ENCODE measurements around the gene PHF12.
A peak's percentile ranks its signal among the peaks of the same experiment; 100 is the strongest.
"Not testable (repeated sequence)": the region's sequence is repeated elsewhere in the genome, so short reads cannot be mapped to it uniquely, and the experiment has no call there.

PHF12 gene

GRCh38 chr17:28929787-28930186 lies 21.5 kb downstream of the PHF12 start:
- DNase-seq (ENCODE audit: low read depth): no peak

- peak; percentile 38 for DNase-seq (ENCODE audit: low read depth)
Measured at GRCh38 chr17:28928061-28928460, 23.3 kb downstream of the PHF12 start.

GRCh38 chr17:28926786-28927185 lies 24.5 kb downstream of the PHF12 start:
- DNase-seq (ENCODE audit: low read depth): peak; percentile 15

GRCh38 chr17:28926366-28926765 lies 25.0 kb downstream of the PHF12 start:
- DNase-seq (ENCODE audit: low read depth): no peak

- peak; percentile 84 for DNase-seq (ENCODE audit: low read depth)
Measured at GRCh38 chr17:28925912-28926365, 25.4 kb downstream of the PHF12 start.

GRCh38 chr17:28920201-28920600 lies 31.1 kb downstream of the PHF12 start:
- no peak for DNase-seq (ENCODE audit: low read depth)

GRCh38 chr17:28918295-28918694 lies 33.0 kb downstream of the PHF12 start:
- DNase-seq (ENCODE audit: low read depth): no peak

- no peak for DNase-seq (ENCODE audit: low read depth)
Measured at GRCh38 chr17:28917465-28917864, 33.9 kb downstream of the PHF12 start.

GRCh38 chr17:28917029-28917428 lies 34.3 kb downstream of the PHF12 start:
- no peak for DNase-seq (ENCODE audit: low read depth)

- DNase-seq (ENCODE audit: low read depth): peak; percentile 52
Measured at GRCh38 chr17:28916302-28916934, 34.9 kb downstream of the PHF12 start.

- no peak for DNase-seq (ENCODE audit: low read depth)
Measured at GRCh38 chr17:28912938-28913333, 38.4 kb downstream of the PHF12 start.

GRCh38 chr17:28912281-28912937 lies 38.9 kb downstream of the PHF12 start:
- no peak for DNase-seq (ENCODE audit: low read depth)

- DNase-seq (ENCODE audit: low read depth): no peak
Measured at GRCh38 chr17:28911411-28912045, 39.8 kb downstream of the PHF12 start.

- DNase-seq (ENCODE audit: low read depth): no peak
Measured at GRCh38 chr17:28910534-28910933, 40.8 kb downstream of the PHF12 start.

- DNase-seq (ENCODE audit: low read depth): peak; percentile 83
Measured at GRCh38 chr17:28908640-28909167, 42.6 kb downstream of the PHF12 start.

GRCh38 chr17:28907709-28908475 lies 43.4 kb downstream of the PHF12 start:
- DNase-seq (ENCODE audit: low read depth): no peak

GRCh38 chr17:28906706-28907438 lies 44.4 kb downstream of the PHF12 start:
- DNase-seq (ENCODE audit: low read depth): no peak

- no peak for DNase-seq (ENCODE audit: low read depth)
Measured at GRCh38 chr17:28906276-28906675, 45.0 kb downstream of the PHF12 start.

GRCh38 chr17:28904800-28905199 lies 46.5 kb downstream of the PHF12 start:
- DNase-seq (ENCODE audit: low read depth): no peak

- DNase-seq (ENCODE audit: low read depth): not testable (repeated sequence)
Measured at GRCh38 chr17:28903546-28903841, 47.8 kb downstream of the PHF12 start.

GRCh38 chr17:28902819-28903545 lies 48.3 kb downstream of the PHF12 start, which contains the start of gene DHRS13:
Gene DHRS13 (minus strand): TSS chr17:28903079. CDS start chr17:28902944, 135 bp downstream.
- DNase-seq (ENCODE audit: low read depth): peak; percentile 85

Measured in EH (cell line).